Neural progenitor cell (in vitro differentiated cells): ENCODE measurements around the gene LGALS13.

Experiments used
- CTCF ChIP-seq: fragments of 200-600 bp; sonication (generic); IDR thresholded peaks from 2 replicates; pipeline ENCODE4 v1.5.1; 2017; ENCODE audit warnings: antibody characterized with exemption, mild to moderate bottlenecking
- EZH2phosphoT487 ChIP-seq: fragments of 200-600 bp; sonication (generic); IDR thresholded peaks from 2 replicates; pipeline ENCODE4 v1.6.1; 2017; ENCODE audit warnings: antibody characterized with exemption

GRCh38 chr19:39602224-39602623 lies at the start of gene LGALS13:
- TF ChIP-seq CTCF, result no peak
- TF ChIP-seq EZH2phosphoT487, result no peak
